Liver (tissue), 9 donors: Measurements from ENCODE around the gene SLC2A4. TPM values are rescaled to one million over a fixed set of nuclear protein-coding genes. Genes with fewer than 3 reads are reported as not detected.

Experiments
- DNase-seq: peaks from one replicate; pipeline ENCODE4 v3.0.0-alpha.2; 2017; ENCODE audit warnings: low spot score
- H3K27ac ChIP-seq, 2 donors: one replicate each; pipeline ENCODE4 v1.7.0; 2013; ENCODE audit warnings: inconsistent platforms in 2 of 2, low read length in 2 of 2, control low read depth in 1 of 2, low read depth in 1 of 2, mild to moderate bottlenecking in 1 of 2
- H3K27me3 ChIP-seq, 4 donors: one replicate each; pipeline versions ENCODE4 v1.6.1 to v1.7.0; 2013; ENCODE audit warnings: low read length in 3 of 4, inconsistent platforms in 1 of 4, mild to moderate bottlenecking in 1 of 4, moderate library complexity in 1 of 4; ENCODE audit not compliant: control insufficient read depth in 4 of 4, insufficient read depth in 4 of 4
- H3K36me3 ChIP-seq, 4 donors: one replicate each; pipeline versions ENCODE4 v1.6.1 to v1.7.0; 2013; ENCODE audit warnings: low read length in 3 of 4, mild to moderate bottlenecking in 3 of 4, low read depth in 1 of 4, moderate library complexity in 1 of 4; ENCODE audit not compliant: control insufficient read depth in 4 of 4, insufficient read depth in 3 of 4
- H3K4me1 ChIP-seq, 4 donors: one replicate each; pipeline versions ENCODE4 v1.6.1 to v1.7.0; 2013; ENCODE audit warnings: low read length in 3 of 4, mild to moderate bottlenecking in 3 of 4, moderate library complexity in 1 of 4; ENCODE audit not compliant: control insufficient read depth in 4 of 4, insufficient read depth in 4 of 4
- H3K4me3 ChIP-seq, 3 donors: one replicate each; pipeline versions ENCODE4 v1.6.1 to v1.7.0; 2013; ENCODE audit warnings: low read length in 3 of 3, control low read depth in 1 of 3, low read depth in 1 of 3, mild to moderate bottlenecking in 1 of 3
- H3K9ac ChIP-seq, 2 donors: one replicate each; pipeline ENCODE4 v1.7.0; 2013; ENCODE audit warnings: low read length in 2 of 2, mild to moderate bottlenecking in 2 of 2, moderate library complexity in 2 of 2, control low read depth in 1 of 2, low read depth in 1 of 2
- H3K9me3 ChIP-seq, 4 donors: one replicate each; pipeline versions ENCODE4 v1.6.1 to v1.7.0; 2013; ENCODE audit warnings: low read length in 3 of 4; ENCODE audit not compliant: control insufficient read depth in 4 of 4
- ATF3 ChIP-seq: IDR thresholded peaks from 2 replicates; pipeline ENCODE4 v1.6.1; 2016; ENCODE audit warnings: antibody characterized with exemption
- CTCF ChIP-seq: fragments of 150-350 bp; IDR thresholded peaks from 2 replicates; pipeline ENCODE4 v1.5.1; 2017; ENCODE audit warnings: improper control_type of control experiment, low read depth, low read length; ENCODE audit not compliant: missing input control
- EGR1 ChIP-seq, 2 donors: IDR thresholded peaks; 2 replicates each; pipeline ENCODE4 v1.6.1; 2016 to 2018; ENCODE audit warnings: antibody characterized with exemption in 2 of 2, low read depth in 2 of 2
- FOXA1 ChIP-seq: IDR thresholded peaks from 2 replicates; pipeline ENCODE4 v1.6.1; 2016; ENCODE audit warnings: antibody characterized with exemption
- FOXA2 ChIP-seq: IDR thresholded peaks from 2 replicates; pipeline ENCODE4 v1.6.1; 2016; ENCODE audit warnings: antibody characterized with exemption
- GABPA ChIP-seq, 2 donors: IDR thresholded peaks in 1 of 2; conservative IDR thresholded peaks in 1 of 2; 2 replicates each; pipeline ENCODE4 v1.6.1; 2016; ENCODE audit warnings: antibody characterized with exemption in 2 of 2, mild to moderate bottlenecking in 1 of 2, moderate library complexity in 1 of 2
- HNF4A ChIP-seq, 2 donors: conservative IDR thresholded peaks; 2 replicates each; pipeline ENCODE4 v1.6.1; 2016; ENCODE audit warnings: antibody characterized with exemption in 2 of 2, mild to moderate bottlenecking in 2 of 2
- HNF4G ChIP-seq: IDR thresholded peaks from 2 replicates; pipeline ENCODE4 v1.6.1; 2016; ENCODE audit warnings: antibody characterized with exemption
- JUND ChIP-seq, 2 donors: IDR thresholded peaks; 2 replicates each; pipeline ENCODE4 v1.6.1; 2016; ENCODE audit warnings: antibody characterized with exemption in 2 of 2
- NR2F2 ChIP-seq: IDR thresholded peaks from 2 replicates; pipeline ENCODE4 v1.6.1; 2016; ENCODE audit warnings: antibody characterized with exemption
- RAD21 ChIP-seq, 2 donors: IDR thresholded peaks; 2 replicates each; pipeline ENCODE4 v1.6.1; 2016; ENCODE audit warnings: antibody characterized with exemption in 2 of 2, mild to moderate bottlenecking in 2 of 2
- RXRA ChIP-seq, 2 donors: IDR thresholded peaks; 2 replicates each; pipeline ENCODE4 v1.6.1; 2017 to 2018; ENCODE audit warnings: antibody characterized with exemption in 2 of 2, mild to moderate bottlenecking in 1 of 2
- SP1 ChIP-seq: IDR thresholded peaks from 2 replicates; pipeline ENCODE4 v1.6.1; 2018; ENCODE audit warnings: antibody characterized with exemption, mild to moderate bottlenecking
- TAF1 ChIP-seq: conservative IDR thresholded peaks from 2 replicates; pipeline ENCODE4 v1.6.1; 2016; ENCODE audit warnings: antibody characterized with exemption, mild to moderate bottlenecking
- WGBS: extraction: QIAGEN DNeasy Blood & Tissue Kit; methylation state at CpG from one replicate; pipeline ENCODE4 v1.1.7; 2013; 5-methylcytosine and 5-hydroxymethylcytosine counted together
- polyA plus RNA-seq, 2 donors: library from polyadenylated mRNA; stranded (reverse) in 1 of 2; unstranded in 1 of 2; fragments of 200-250 nt in 1 of 2; fragments of >200 nt in 1 of 2; fragmentation: Nextera tagmentation in 1 of 2; extraction: Ambion mirVana in 1 of 2; gene quantifications; one replicate each; pipeline versions ENCODE4 v1.2.1 to v1.2.3, GENCODE V29; 2013 to 2015
- total RNA-seq, 2 donors: library from RNA; depleted of rRNA; stranded (reverse); fragments of >200 nt; gene quantifications; one replicate each; pipeline ENCODE4 v1.2.3, GENCODE V29; 2014
- TF ChIP-seq, protein P1 (sequence below): IDR thresholded peaks from 2 replicates; pipeline ENCODE4 v1.6.1; 2016; ENCODE audit warnings: antibody characterized with exemption
- TF ChIP-seq, protein P2 (sequence below): IDR thresholded peaks from 2 replicates; pipeline ENCODE4 v1.6.1; 2016; ENCODE audit warnings: antibody characterized with exemption, mild to moderate bottlenecking
- TF ChIP-seq, protein P3 (sequence below): IDR thresholded peaks from 2 replicates; pipeline ENCODE4 v1.6.1; 2016; ENCODE audit warnings: antibody characterized with exemption
- donor health status: healthy.
- donor health status: healthy.
- donor health status: healthy.
- donor health status: healthy.
- donor health status: healthy.

The SLC2A4 gene
- total and polyA plus RNA-seq, 4 donors = 0.42 to 10.6 (median 1.6) TPM

DNA sequence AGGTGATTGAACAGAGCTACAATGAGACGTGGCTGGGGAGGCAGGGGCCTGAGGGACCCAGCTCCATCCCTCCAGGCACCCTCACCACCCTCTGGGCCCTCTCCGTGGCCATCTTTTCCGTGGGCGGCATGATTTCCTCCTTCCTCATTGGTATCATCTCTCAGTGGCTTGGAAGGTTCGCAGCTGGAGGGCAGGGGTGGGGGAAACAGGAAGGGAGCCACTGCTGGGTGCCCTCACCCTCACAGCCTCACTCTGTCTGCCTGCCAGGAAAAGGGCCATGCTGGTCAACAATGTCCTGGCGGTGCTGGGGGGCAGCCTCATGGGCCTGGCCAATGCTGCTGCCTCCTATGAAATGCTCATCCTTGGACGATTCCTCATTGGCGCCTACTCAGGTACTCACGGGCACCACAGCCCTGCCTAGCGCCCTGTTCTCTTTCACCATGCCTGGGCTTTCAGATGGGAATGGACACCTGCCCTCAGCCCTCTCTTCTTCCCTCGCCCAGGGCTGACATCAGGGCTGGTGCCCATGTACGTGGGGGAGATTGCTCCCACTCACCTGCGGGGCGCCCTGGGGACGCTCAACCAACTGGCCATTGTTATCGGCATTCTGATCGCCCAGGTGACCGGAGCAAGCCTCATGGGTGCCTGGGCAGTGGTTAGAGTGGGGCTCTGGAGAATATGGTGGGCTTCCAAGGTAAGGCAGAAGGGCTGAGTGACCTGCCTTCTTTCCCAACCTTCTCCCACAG lies 2.1 kb downstream of the SLC2A4 start:
- no peak overlapping the region for H3K27ac ChIP-seq
- H3K9ac ChIP-seq = no peak overlapping the region
- H3K4me3 ChIP-seq = no peak overlapping the region
- 90% methylated on average over 18 of the region's 18 CpGs for WGBS
- no peaks in the 10 kb centered on the region for H3K36me3 ChIP-seq
- H3K27me3 ChIP-seq = no peaks in the 10 kb centered on the region
- TF ChIP-seq JUND (IDR thresholded peaks at IDR 0.05) = no peak
- TF ChIP-seq RAD21 (IDR thresholded peaks at IDR 0.05) = no peak
- TF ChIP-seq SP1 = no peak
- TF ChIP-seq GABPA (IDR thresholded peaks at IDR 0.05 in 1 of 2, conservative IDR thresholded peaks at IDR 0.05 in 1 of 2) = no peak
- TF ChIP-seq ATF3 = no peak
- TF ChIP-seq, protein P1, sequence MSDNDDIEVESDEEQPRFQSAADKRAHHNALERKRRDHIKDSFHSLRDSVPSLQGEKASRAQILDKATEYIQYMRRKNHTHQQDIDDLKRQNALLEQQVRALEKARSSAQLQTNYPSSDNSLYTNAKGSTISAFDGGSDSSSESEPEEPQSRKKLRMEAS = no peak
- no peak for TF ChIP-seq FOXA2
- no peak for TF ChIP-seq NR2F2
- H3K4me1 ChIP-seq = peaks cover 9 to 19% (median 13%) of the 10 kb centered on the region in 4 donors
- no peak for DNase-seq
- no peaks in the 10 kb centered on the region for H3K9me3 ChIP-seq

DNA sequence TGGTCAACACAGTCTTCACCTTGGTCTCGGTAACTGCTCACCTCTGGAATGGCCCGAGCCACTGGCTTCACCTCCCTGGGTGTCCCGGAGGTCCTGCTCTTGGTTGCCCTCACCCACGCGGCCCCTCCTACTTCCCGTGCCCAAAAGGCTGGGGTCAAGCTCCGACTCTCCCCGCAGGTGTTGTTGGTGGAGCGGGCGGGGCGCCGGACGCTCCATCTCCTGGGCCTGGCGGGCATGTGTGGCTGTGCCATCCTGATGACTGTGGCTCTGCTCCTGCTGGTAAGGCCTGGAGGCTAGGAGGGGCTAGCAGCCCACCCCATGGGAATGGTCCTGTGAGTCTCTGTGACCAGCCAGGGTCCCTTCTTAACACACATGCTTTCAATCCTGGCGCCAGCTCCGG lies 3.4 kb downstream of the SLC2A4 start:
- no peak overlapping the region for H3K27ac ChIP-seq
- 93% methylated on average over 16 of the region's 16 CpGs for WGBS
- no peak for DNase-seq
- H3K4me1 ChIP-seq = peaks cover 9 to 19% (median 13%) of the 10 kb centered on the region in 4 donors
- H3K9me3 ChIP-seq = no peaks in the 10 kb centered on the region
- no peak for TF ChIP-seq GABPA (IDR thresholded peaks at IDR 0.05 in 1 of 2, conservative IDR thresholded peaks at IDR 0.05 in 1 of 2)
- no peak for TF ChIP-seq HNF4A (conservative IDR thresholded peaks at IDR 0.05)
- TF ChIP-seq, protein P2, sequence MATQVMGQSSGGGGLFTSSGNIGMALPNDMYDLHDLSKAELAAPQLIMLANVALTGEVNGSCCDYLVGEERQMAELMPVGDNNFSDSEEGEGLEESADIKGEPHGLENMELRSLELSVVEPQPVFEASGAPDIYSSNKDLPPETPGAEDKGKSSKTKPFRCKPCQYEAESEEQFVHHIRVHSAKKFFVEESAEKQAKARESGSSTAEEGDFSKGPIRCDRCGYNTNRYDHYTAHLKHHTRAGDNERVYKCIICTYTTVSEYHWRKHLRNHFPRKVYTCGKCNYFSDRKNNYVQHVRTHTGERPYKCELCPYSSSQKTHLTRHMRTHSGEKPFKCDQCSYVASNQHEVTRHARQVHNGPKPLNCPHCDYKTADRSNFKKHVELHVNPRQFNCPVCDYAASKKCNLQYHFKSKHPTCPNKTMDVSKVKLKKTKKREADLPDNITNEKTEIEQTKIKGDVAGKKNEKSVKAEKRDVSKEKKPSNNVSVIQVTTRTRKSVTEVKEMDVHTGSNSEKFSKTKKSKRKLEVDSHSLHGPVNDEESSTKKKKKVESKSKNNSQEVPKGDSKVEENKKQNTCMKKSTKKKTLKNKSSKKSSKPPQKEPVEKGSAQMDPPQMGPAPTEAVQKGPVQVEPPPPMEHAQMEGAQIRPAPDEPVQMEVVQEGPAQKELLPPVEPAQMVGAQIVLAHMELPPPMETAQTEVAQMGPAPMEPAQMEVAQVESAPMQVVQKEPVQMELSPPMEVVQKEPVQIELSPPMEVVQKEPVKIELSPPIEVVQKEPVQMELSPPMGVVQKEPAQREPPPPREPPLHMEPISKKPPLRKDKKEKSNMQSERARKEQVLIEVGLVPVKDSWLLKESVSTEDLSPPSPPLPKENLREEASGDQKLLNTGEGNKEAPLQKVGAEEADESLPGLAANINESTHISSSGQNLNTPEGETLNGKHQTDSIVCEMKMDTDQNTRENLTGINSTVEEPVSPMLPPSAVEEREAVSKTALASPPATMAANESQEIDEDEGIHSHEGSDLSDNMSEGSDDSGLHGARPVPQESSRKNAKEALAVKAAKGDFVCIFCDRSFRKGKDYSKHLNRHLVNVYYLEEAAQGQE = no peak
- TF ChIP-seq, protein P1 = no peak
- TF ChIP-seq RXRA (IDR thresholded peaks at IDR 0.05) = no peak
- no peak for TF ChIP-seq NR2F2
- no peak for TF ChIP-seq HNF4G
- no peak for TF ChIP-seq RAD21 (IDR thresholded peaks at IDR 0.05)
- no peak for TF ChIP-seq FOXA1
- TF ChIP-seq, protein P3, sequence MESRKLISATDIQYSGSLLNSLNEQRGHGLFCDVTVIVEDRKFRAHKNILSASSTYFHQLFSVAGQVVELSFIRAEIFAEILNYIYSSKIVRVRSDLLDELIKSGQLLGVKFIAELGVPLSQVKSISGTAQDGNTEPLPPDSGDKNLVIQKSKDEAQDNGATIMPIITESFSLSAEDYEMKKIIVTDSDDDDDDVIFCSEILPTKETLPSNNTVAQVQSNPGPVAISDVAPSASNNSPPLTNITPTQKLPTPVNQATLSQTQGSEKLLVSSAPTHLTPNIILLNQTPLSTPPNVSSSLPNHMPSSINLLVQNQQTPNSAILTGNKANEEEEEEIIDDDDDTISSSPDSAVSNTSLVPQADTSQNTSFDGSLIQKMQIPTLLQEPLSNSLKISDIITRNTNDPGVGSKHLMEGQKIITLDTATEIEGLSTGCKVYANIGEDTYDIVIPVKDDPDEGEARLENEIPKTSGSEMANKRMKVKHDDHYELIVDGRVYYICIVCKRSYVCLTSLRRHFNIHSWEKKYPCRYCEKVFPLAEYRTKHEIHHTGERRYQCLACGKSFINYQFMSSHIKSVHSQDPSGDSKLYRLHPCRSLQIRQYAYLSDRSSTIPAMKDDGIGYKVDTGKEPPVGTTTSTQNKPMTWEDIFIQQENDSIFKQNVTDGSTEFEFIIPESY = no peak
- no peak for TF ChIP-seq FOXA2
- no peak for TF ChIP-seq ATF3
- TF ChIP-seq SP1 = no peak
- no peak for TF ChIP-seq TAF1
- no peak for TF ChIP-seq CTCF
- TF ChIP-seq EGR1 (IDR thresholded peaks at IDR 0.05; ENCODE audit: low read depth in 2 of 2) = no peak
- no peaks in the 10 kb centered on the region for H3K27me3 ChIP-seq
- no peak overlapping the region for H3K4me3 ChIP-seq
- no peaks in the 10 kb centered on the region for H3K36me3 ChIP-seq
- H3K9ac ChIP-seq = no peak overlapping the region
